HL-60 (cell line): ENCODE results near the gene TAL1.
"Not testable (repeated sequence)": the region's sequence is repeated elsewhere in the genome, so short reads cannot be mapped to it uniquely, and the experiment has no call there.

Experiments
- DNase-seq, 2 experiments: peaks; one replicate each; pipeline ENCODE4 v3.0.0-alpha.2; 2010 to 2020; ENCODE audit warnings: low read depth in 1 of 2, low spot score in 1 of 2
- H3K27ac ChIP-seq: fragments of 250-450 bp; sonication (Bioruptor Pico); replicated peaks from 2 replicates; pipeline ENCODE4 v1.5.1; 2020; ENCODE audit warnings: mild to moderate bottlenecking, moderate library complexity
- H3K27me3 ChIP-seq: fragments of 250-450 bp; sonication (Bioruptor Pico); 2 replicates; pipeline ENCODE4 v1.5.1; 2021; ENCODE audit warnings: mild to moderate bottlenecking, moderate library complexity; ENCODE audit not compliant: insufficient read depth, poor library complexity, severe bottlenecking
- H3K4me3 ChIP-seq: replicated peaks from 2 replicates; pipeline ENCODE4 v1.5.1; 2011; ENCODE audit warnings: mild to moderate bottlenecking, control low read depth, low read length; ENCODE audit not compliant: insufficient read depth
- CTCF ChIP-seq: IDR thresholded peaks from one replicate; pipeline ENCODE4 v1.5.1; 2011; ENCODE audit warnings: low read length, control low read depth, inconsistent platforms; ENCODE audit not compliant: insufficient read depth
- GABPA ChIP-seq: IDR thresholded peaks from 2 replicates; pipeline ENCODE4 v1.6.1; 2012; ENCODE audit warnings: low read depth
- POLR2AphosphoS5 ChIP-seq: IDR thresholded peaks from 2 replicates; pipeline ENCODE4 v1.6.1; 2012; ENCODE audit warnings: low read depth
- SPI1 ChIP-seq: IDR thresholded peaks from 2 replicates; pipeline ENCODE4 v1.6.1; 2012; ENCODE audit warnings: low read depth, mild to moderate bottlenecking, borderline replicate concordance
- TF ChIP-seq, protein P1 (sequence below): IDR thresholded peaks from 2 replicates; pipeline ENCODE4 v1.6.1; 2012; ENCODE audit warnings: low read depth; ENCODE audit not compliant: insufficient replicate concordance

The TAL1 gene

DNA sequence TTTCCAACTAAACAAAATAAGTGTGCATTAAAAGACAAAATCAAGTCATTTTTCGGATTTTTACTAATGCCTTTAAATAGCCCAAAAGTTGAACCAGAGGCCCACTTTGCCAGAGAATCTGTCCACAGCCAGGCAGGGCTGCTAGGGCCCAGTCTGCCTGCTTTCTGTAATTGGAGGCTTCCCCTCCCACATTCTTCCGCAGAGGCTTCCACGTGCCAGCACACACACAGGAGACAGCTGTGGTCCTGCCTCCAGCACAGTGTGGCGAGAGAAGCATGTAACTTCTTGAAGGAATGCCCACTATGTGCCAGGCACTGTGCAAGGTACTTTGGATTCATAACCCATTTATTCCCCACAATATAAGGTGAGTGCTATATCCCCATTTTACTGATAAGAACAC, 30.8 kb downstream of the TAL1 start:
- TF ChIP-seq POLR2AphosphoS5 (no peak), GABPA (no peak), CTCF (no peak), SPI1 (no peak)
- TF ChIP-seq, protein P1, sequence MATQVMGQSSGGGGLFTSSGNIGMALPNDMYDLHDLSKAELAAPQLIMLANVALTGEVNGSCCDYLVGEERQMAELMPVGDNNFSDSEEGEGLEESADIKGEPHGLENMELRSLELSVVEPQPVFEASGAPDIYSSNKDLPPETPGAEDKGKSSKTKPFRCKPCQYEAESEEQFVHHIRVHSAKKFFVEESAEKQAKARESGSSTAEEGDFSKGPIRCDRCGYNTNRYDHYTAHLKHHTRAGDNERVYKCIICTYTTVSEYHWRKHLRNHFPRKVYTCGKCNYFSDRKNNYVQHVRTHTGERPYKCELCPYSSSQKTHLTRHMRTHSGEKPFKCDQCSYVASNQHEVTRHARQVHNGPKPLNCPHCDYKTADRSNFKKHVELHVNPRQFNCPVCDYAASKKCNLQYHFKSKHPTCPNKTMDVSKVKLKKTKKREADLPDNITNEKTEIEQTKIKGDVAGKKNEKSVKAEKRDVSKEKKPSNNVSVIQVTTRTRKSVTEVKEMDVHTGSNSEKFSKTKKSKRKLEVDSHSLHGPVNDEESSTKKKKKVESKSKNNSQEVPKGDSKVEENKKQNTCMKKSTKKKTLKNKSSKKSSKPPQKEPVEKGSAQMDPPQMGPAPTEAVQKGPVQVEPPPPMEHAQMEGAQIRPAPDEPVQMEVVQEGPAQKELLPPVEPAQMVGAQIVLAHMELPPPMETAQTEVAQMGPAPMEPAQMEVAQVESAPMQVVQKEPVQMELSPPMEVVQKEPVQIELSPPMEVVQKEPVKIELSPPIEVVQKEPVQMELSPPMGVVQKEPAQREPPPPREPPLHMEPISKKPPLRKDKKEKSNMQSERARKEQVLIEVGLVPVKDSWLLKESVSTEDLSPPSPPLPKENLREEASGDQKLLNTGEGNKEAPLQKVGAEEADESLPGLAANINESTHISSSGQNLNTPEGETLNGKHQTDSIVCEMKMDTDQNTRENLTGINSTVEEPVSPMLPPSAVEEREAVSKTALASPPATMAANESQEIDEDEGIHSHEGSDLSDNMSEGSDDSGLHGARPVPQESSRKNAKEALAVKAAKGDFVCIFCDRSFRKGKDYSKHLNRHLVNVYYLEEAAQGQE = no peak
- no peak overlapping the region for H3K27ac ChIP-seq
- H3K4me3 ChIP-seq = no peak overlapping the region
- no peak for DNase-seq
- H3K27me3 ChIP-seq = peaks cover 17% of the 10 kb centered on the region

DNA sequence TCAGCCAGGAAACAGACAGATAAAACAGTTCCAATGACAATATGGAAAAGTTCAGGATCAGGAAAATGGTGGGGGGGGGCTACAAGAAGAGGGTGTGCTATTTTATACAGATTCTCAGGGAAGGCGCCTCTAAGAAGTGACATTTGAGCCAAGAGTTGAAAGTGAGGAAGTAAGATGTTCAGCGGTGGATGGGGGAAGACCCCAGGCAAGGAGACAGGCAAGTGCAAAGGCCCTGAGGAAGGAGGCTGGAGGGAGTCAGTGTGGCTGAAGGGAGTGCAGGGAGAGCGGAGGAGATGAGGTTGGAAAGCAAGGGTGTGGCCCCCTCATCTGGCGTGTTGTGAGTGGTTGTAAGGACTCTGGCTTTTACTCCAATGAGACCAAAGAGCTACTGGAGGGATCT, 33.8 kb downstream of the TAL1 start:
- peaks cover 12% of the 10 kb centered on the region for H3K27me3 ChIP-seq
- no peak overlapping the region for H3K4me3 ChIP-seq
- TF ChIP-seq CTCF (no peak), GABPA (no peak), POLR2AphosphoS5 (no peak), SPI1 (no peak)
- TF ChIP-seq, protein P1 = no peak
- DNase-seq = no peak
- H3K27ac ChIP-seq = no peak overlapping the region

DNA sequence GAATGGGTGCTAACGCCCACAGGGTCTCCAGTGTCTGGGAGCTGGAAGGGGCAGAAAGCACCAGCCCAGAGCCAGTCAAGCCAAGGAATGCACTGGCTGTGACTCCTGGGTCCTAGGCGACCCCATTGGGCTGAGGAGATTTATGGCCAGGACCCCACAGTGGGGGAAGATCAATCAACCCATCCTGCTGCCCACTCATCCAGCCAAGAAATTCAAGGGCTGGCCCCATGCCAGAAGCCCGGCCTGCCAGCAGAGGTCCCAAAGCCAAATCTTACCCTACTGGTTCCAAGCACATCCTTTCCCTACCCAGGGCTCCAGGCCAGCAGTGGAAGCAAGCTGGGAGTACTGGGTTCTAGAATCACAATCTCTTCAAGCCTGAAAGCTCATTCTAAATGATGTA, 35.4 kb downstream of the TAL1 start:
- no peak overlapping the region for H3K27ac ChIP-seq
- no peak overlapping the region for H3K4me3 ChIP-seq
- TF ChIP-seq SPI1 (no peak), CTCF (no peak), POLR2AphosphoS5 (no peak)
- no peak for DNase-seq
- peaks cover 11% of the 10 kb centered on the region for H3K27me3 ChIP-seq

GRCh38 chr1:47195981-47196380, 36.0 kb downstream of the TAL1 start:
- not testable (repeated sequence) for DNase-seq, H3K27me3 ChIP-seq, H3K27ac ChIP-seq, H3K4me3 ChIP-seq
